ENCODE results near the gene SMIM17. TPM values are rescaled to one million over a fixed set of nuclear protein-coding genes. Genes with fewer than 3 reads are reported as not detected.

Gene SMIM17
- total and polyA plus RNA-seq, 2 of the 4 experiments (the other 2 are of a cell fraction): not detected

GRCh38 chr19:56670961-56671612, 28.1 kb downstream of the SMIM17 start:
- H2AK5ac ChIP-seq (ENCODE audit: low read depth, low read length): no peak overlapping the region
- H3K79me1 ChIP-seq (ENCODE audit: low read depth in 1 of 2, low read length in 2 of 2): no peaks in the 10 kb centered on the region
- intact Hi-C loops (cut with micrococcal nuclease) (no loop called here), in situ Hi-C loops (cut with MboI; ENCODE audit: low sequenced_read_pairs) (no loop called here), dilution Hi-C loops (cut with HindIII; ENCODE audit: low sequenced_read_pairs, unreplicated experiment) (no loop called here)
- BruUV-seq (replicated peaks): no TSS peak
- WGBS, 2 experiments (ENCODE audit: extremely low coverage in 2 of 2, insufficient read length in 1 of 2): 39% methylated on average over 24 of the region's 35 CpGs; no CpG with 5 or more reads in 1 of the 2 experiments
- H2BK120ac ChIP-seq (ENCODE audit: low read depth, low read length): no peak overlapping the region
- CTCF ChIA-PET: no interaction called here
- no peak overlapping the region for H3K18ac ChIP-seq (ENCODE audit: low read depth, low read length)
- no peak overlapping the region for H3K23ac ChIP-seq (ENCODE audit: low read depth, low read length)
- H3K9me3 ChIP-seq (ENCODE audit: control insufficient read depth, insufficient read depth, low read length): peaks cover 44% of the 10 kb centered on the region
- H3K27me3 ChIP-seq (ENCODE audit: control insufficient read depth, insufficient read depth, low read length): no peaks in the 10 kb centered on the region
- no peak overlapping the region for H3K4ac ChIP-seq (ENCODE audit: low read depth, low read length)
- H3K36me3 ChIP-seq (ENCODE audit: control insufficient read depth, insufficient read depth, low read length): no peaks in the 10 kb centered on the region
- no peak overlapping the region for H2AK9ac ChIP-seq (replicated peaks; ENCODE audit: low read depth, low read length, poor library complexity)
- no peak overlapping the region for H3K27ac ChIP-seq (ENCODE audit: insufficient read depth, low read length)
- DNase-seq (no peak), ATAC-seq (ENCODE audit: low read depth) (no peak)
- no peak overlapping the region for H4K5ac ChIP-seq (ENCODE audit: low read depth, low read length)
- no peaks in the 10 kb centered on the region for H3K4me1 ChIP-seq (ENCODE audit: control insufficient read depth, insufficient read depth, low read length)
- H3K4me2 ChIP-seq (ENCODE audit: low read depth, low read length): no peak overlapping the region
- POLR2A ChIA-PET (ENCODE audit: unreplicated experiment): no interaction called here
- H4K91ac ChIP-seq (ENCODE audit: insufficient read depth, low read depth, low read length): no peak overlapping the region
- H3K9me1 ChIP-seq (ENCODE audit: insufficient read depth, low read length): no peaks in the 10 kb centered on the region
- no peak overlapping the region for H3K56ac ChIP-seq (ENCODE audit: extremely low read depth, insufficient read depth, low read length)
- TF ChIP-seq CEBPB (IDR thresholded peaks at IDR 0.05; ENCODE audit: low read depth, low read length) (no peak), FOS (IDR thresholded peaks at IDR 0.05; ENCODE audit: low read depth, low read length) (no peak), CTCF (conservative IDR thresholded peaks at IDR 0.05; ENCODE audit: low read depth, low read length) (no peak), RAD21 (IDR thresholded peaks at IDR 0.05; ENCODE audit: low read length) (no peak), USF2 (IDR thresholded peaks at IDR 0.05; ENCODE audit: low read depth, low read length) (no peak)
- no peak overlapping the region for H3K9ac ChIP-seq (ENCODE audit: low read depth, low read length)
- peak overlapping the region; percentile 51 for H2AFZ ChIP-seq (replicated peaks; ENCODE audit: low read length, poor library complexity)
- no peak overlapping the region for H4K8ac ChIP-seq (ENCODE audit: low read depth in 2 of 2, low read length in 2 of 2)
- no peak overlapping the region for H2BK20ac ChIP-seq (ENCODE audit: low read depth, low read length)
- H3K14ac ChIP-seq (replicated peaks; ENCODE audit: low read depth, low read length): no peak overlapping the region
- H4K20me1 ChIP-seq (ENCODE audit: insufficient read depth, low read length): no peaks in the 10 kb centered on the region
- H2BK15ac ChIP-seq (ENCODE audit: low read depth, low read length): no peak overlapping the region
- no peak overlapping the region for H3K4me3 ChIP-seq (ENCODE audit: insufficient read depth, low read depth, low read length)
- no peak overlapping the region for H2BK5ac ChIP-seq (ENCODE audit: low read depth, low read length, poor library complexity, severe bottlenecking)

Measured in IMR-90 (cell line).